ENCODE data around the gene FAM117A. TPM values are rescaled to one million over a fixed set of nuclear protein-coding genes. Genes with fewer than 3 reads are reported as not detected.
A peak's percentile ranks its signal among the peaks of the same experiment; 100 is the strongest.

The FAM117A gene
- total RNA-seq, 2 donors from 2014 or later: 15.1 to 15.5 TPM

DNA sequence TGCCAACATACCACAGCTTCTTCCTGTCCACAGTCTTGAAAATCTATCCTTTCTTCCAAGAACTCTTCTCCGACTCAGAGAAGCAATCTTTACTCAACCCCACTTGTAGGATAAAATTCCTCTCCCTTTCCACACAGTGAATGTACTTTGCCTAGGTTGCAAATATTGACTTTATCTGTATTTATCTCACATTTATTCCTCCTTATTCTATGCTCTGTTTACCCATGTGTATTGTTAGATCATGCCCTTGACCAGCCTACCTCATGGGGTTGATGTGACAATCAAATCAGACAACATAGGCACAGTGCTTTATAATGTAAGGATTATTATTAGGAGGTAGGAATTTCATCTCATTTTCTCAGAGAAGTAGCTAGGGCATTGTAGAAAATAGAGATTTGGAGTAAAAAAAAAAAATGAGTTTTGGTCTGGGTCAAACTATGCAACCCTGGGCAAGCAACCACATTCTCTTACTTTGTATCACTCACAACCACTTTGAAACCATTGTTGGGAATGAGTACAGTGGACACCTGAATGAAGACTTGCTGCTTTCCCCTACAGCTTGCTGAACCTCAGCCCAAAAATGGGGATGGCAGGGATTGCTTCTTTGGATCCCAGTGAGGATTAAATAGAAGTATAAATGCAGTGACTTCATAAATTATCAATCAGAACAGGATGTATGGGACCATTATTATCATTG lies 47.1 kb downstream of the FAM117A start:
- peak overlapping the region; percentile 65 to 76 for H3K27ac ChIP-seq
- peaks cover 0 to 36% of the 10 kb centered on the region in 2 donors for H3K4me1 ChIP-seq
- no peak overlapping the region for H3K4me3 ChIP-seq
- H3K36me3 ChIP-seq: peaks cover 25% of the 10 kb centered on the region
- no peaks in the 10 kb centered on the region for H3K9me3 ChIP-seq
- H3K27me3 ChIP-seq: no peaks in the 10 kb centered on the region
- TF ChIP-seq, protein P1, sequence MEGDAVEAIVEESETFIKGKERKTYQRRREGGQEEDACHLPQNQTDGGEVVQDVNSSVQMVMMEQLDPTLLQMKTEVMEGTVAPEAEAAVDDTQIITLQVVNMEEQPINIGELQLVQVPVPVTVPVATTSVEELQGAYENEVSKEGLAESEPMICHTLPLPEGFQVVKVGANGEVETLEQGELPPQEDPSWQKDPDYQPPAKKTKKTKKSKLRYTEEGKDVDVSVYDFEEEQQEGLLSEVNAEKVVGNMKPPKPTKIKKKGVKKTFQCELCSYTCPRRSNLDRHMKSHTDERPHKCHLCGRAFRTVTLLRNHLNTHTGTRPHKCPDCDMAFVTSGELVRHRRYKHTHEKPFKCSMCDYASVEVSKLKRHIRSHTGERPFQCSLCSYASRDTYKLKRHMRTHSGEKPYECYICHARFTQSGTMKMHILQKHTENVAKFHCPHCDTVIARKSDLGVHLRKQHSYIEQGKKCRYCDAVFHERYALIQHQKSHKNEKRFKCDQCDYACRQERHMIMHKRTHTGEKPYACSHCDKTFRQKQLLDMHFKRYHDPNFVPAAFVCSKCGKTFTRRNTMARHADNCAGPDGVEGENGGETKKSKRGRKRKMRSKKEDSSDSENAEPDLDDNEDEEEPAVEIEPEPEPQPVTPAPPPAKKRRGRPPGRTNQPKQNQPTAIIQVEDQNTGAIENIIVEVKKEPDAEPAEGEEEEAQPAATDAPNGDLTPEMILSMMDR (IDR thresholded peaks at IDR 0.05): no peak
- no peak for DNase-seq (ENCODE audit: low spot score)

DNA sequence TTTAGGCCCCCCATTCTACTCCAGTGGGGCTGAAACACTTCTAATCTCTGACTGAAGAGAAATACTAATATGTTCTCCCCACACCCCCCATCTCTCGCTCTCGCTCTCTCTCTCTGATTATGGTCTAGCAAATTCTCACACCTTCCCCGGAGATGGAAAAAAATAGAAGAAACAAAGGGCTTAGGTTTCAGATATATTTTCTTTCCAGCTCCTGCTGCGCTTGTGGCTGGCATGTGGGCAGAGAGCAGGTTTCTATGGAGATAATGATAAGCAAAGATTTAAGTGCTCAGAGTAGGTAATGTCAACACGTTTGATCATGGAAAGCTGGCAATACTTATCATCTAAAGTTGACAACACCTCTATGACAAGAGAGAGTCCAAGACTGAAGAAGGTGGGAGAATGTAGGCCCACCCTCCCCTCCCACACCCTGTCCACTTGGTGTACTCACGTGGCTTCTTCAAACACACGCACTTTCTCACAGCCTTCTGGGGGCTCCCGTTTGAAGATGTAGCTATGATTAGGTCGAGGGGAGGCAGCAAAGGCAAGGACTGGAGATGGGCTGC lies 48.1 kb downstream of the FAM117A start:
- Histone ChIP-seq H3K9me3 (no peaks in the 10 kb centered on the region), H3K4me3 (no peak overlapping the region), H3K36me3 (peaks cover 35% of the 10 kb centered on the region), H3K4me1 (peaks cover 0 to 28% of the 10 kb centered on the region in 2 donors), H3K27ac (peak overlapping the region; percentile 65 to 76), H3K27me3 (no peaks in the 10 kb centered on the region)
- TF ChIP-seq, protein P1 (IDR thresholded peaks at IDR 0.05): no peak
- DNase-seq (ENCODE audit: low spot score): no peak

DNA sequence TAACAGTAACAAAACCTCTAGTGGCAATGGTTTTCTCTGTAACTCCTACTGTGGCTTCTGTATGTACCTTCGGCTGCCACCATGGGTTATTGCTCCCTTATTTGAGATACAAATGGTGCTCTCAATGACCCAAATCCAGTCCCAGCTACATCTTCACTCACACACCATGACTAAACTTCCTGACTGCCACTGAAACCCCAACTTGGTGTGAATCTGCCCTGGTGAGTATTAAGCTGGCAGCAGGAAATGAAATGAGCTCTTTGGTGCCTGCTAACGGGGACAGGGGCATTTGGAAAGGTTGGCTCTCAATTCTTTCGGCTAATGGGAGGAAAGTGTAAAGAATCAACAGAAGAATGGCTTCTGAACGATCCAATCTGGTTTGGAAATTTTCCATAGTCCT lies 48.7 kb downstream of the FAM117A start:
- H3K27ac ChIP-seq: peak overlapping the region; percentile 65 to 76
- H3K9me3 ChIP-seq: no peaks in the 10 kb centered on the region
- no peaks in the 10 kb centered on the region for H3K27me3 ChIP-seq
- no peak overlapping the region for H3K4me3 ChIP-seq
- H3K4me1 ChIP-seq: peaks cover 0 to 28% of the 10 kb centered on the region in 2 donors
- TF ChIP-seq, protein P1 (IDR thresholded peaks at IDR 0.05): no peak
- no peak for DNase-seq (ENCODE audit: low spot score)
- peaks cover 38% of the 10 kb centered on the region for H3K36me3 ChIP-seq

DNA sequence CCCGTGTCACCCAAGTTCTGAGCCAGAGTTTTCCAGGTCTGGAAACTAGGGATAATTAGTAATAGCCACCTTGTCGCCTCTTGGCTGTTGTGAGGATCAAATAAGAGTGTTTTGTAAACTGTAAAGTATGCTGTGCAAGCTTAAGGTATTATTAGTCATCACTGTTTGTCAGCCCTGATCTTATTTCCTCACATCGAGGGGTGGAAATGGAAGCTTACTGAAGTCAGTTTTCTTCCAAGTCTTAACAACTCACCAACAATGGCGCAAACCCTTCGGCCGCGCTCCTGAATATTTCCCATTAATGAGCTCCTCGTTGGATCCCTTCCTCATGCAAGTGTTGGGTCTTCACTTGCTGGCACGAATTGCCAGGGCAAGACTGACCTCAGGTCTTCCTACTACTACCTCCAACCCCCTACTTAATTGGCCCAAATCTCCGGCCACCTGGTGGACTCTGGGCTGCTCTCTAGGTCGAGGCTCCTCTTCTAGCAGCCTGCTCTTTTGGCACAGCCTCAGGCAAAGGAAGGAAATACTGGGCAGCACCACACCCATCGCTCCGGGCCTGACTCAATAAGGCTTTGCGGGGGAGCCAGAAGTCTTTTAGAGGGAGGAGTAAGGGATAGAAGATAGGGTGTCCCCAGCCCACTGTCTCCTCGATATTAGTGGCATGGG lies 55.3 kb downstream of the FAM117A start:
- Histone ChIP-seq H3K9me3 (no peaks in the 10 kb centered on the region), H3K27ac (peak overlapping the region; percentile 82 to 95), H3K4me1 (peaks cover 0 to 24% of the 10 kb centered on the region in 2 donors), H3K36me3 (peaks cover 39% of the 10 kb centered on the region), H3K27me3 (no peaks in the 10 kb centered on the region), H3K4me3 (peak overlapping the region; percentile 27 to 97)
- no peak for DNase-seq (ENCODE audit: low spot score)
- TF ChIP-seq, protein P1 (IDR thresholded peaks at IDR 0.05): peak; percentile 11 to 19

DNA sequence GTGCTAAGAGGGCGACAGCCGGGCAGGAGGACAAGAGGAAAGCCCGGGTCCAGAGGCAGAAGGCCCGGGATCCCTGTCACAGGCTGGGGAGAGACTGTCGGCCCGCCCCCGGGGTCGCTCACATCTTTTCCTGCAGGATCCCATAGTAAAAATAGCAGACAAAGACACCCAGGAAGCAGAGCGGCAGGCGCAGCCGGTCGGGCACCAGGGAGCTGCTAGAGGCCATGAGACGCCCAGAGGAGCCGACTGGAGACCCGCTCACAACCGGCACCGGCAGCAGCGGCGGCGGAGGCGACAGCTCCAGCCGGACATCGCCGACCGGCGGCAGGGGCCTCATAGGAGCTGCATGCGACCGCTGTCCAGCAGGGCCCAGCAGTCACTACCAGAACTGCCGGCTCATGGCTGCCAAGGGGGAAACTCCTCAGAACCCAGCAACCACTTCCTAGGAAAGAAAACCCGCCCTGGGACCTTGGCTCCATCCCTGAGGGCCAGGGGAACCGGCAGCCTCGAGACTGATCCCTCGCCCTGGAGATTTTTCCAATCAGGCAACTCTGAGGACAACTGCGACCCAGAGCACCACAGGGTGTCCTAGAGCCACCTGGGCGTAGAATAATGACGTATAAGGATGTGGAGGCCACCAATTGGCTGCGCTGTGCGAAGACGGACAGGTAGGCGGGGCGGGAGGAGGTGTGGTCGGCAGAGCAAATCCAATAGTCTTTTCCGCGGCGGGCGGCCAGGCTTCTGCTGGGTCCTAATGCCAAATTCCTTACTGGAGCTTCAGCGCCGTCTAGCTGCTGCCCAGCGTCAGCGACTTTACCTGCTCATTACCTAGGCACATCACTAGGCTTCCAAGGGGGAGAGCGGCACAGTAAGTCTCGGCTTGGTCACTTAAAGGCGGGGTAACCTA lies 56.1 kb downstream of the FAM117A start, which contains the start of gene SLC35B1:
TSS of gene SLC35B1 (minus strand) at position 357 of the 907 bp plus-strand sequence. CDS start at position 226, 131 bp downstream.
- Histone ChIP-seq H3K36me3 (peaks cover 47% of the 10 kb centered on the region), H3K9me3 (no peaks in the 10 kb centered on the region), H3K4me3 (peak within 1 kb of the TSS; percentile 95 to 97), H3K27ac (peak within 1 kb of the TSS; percentile 82 to 95), H3K4me1 (peaks cover 0 to 24% of the 10 kb centered on the region in 2 donors), H3K27me3 (no peaks in the 10 kb centered on the region)
- TF ChIP-seq, protein P1 (IDR thresholded peaks at IDR 0.05): peak; percentile 85 to 90
- peak; percentile 99 for DNase-seq (ENCODE audit: low spot score)
